C4-2B (cell line): ENCODE measurements around the gene BLMH.
"Not testable (repeated sequence)": the region's sequence is repeated elsewhere in the genome, so short reads cannot be mapped to it uniquely, and the experiment has no call there.

ENCODE experiments used
- ZFX ChIP-seq: fragments of 450-650 bp; IDR thresholded peaks from 2 replicates; pipeline ENCODE4 v1.6.1; 2017
- TF ChIP-seq, protein P1 (sequence below): fragments of 450-650 bp; conservative IDR thresholded peaks from 2 replicates; pipeline ENCODE4 v1.5.1; 2017; ENCODE audit warnings: mild to moderate bottlenecking

DNA sequence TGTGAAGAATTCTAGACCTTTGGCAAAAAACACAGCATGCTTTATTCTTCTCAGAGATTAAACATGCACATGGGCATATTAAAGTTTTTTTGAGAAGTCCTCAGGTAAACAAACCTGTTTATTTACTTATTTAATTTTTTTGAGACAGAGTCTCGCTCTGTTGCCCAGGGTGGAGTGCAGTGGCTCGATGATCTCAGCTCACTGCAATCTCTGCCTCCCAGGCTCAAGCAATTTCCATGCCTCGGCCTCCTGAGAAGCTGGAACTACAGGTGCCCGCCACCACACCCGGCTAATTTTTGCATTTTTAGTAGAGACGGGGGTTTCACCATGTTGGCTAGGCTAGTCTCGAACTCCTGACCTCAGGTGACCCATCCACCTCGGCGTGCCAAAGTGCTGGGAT, 91.1 kb downstream of the BLMH start:
- TF ChIP-seq, protein P1, sequence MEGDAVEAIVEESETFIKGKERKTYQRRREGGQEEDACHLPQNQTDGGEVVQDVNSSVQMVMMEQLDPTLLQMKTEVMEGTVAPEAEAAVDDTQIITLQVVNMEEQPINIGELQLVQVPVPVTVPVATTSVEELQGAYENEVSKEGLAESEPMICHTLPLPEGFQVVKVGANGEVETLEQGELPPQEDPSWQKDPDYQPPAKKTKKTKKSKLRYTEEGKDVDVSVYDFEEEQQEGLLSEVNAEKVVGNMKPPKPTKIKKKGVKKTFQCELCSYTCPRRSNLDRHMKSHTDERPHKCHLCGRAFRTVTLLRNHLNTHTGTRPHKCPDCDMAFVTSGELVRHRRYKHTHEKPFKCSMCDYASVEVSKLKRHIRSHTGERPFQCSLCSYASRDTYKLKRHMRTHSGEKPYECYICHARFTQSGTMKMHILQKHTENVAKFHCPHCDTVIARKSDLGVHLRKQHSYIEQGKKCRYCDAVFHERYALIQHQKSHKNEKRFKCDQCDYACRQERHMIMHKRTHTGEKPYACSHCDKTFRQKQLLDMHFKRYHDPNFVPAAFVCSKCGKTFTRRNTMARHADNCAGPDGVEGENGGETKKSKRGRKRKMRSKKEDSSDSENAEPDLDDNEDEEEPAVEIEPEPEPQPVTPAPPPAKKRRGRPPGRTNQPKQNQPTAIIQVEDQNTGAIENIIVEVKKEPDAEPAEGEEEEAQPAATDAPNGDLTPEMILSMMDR = not testable (repeated sequence)
- TF ChIP-seq ZFX = not testable (repeated sequence)
